HCT116 (cell line): ENCODE results near the gene BICD1.

ENCODE experiments used
- ATF3 ChIP-seq: IDR thresholded peaks from 2 replicates; pipeline ENCODE4 v1.6.1; 2012
- CEBPB ChIP-seq: IDR thresholded peaks from 2 replicates; pipeline ENCODE4 v1.6.1; 2012; ENCODE audit warnings: low read depth
- CTCF ChIP-seq, 3 experiments: fragments of 200-600 bp in 1 of 3; sonication (generic) in 1 of 3; IDR thresholded peaks in 2 of 3; conservative IDR thresholded peaks in 1 of 3; 2 replicates each; pipeline ENCODE4 v1.5.1; 2012 to 2017; ENCODE audit warnings: low read depth in 2 of 3, low read length in 2 of 3, antibody characterized with exemption in 1 of 3, borderline replicate concordance in 1 of 3, control low read depth in 1 of 3, mild to moderate bottlenecking in 1 of 3, mixed read lengths in 1 of 3, mixed run types in 1 of 3, moderate library complexity in 1 of 3; ENCODE audit not compliant: insufficient read depth in 1 of 3
- ELF1 ChIP-seq: IDR thresholded peaks from 2 replicates; pipeline ENCODE4 v1.6.1; 2012; ENCODE audit warnings: low read depth, borderline replicate concordance
- EZH2 ChIP-seq: fragments of 200-600 bp; sonication (generic); IDR thresholded peaks from 2 replicates; pipeline ENCODE4 v1.6.1; 2017; ENCODE audit warnings: antibody characterized with exemption, mixed run types
- EZH2phosphoT487 ChIP-seq: fragments of 200-600 bp; IDR thresholded peaks from 2 replicates; pipeline ENCODE4 v1.6.1; 2018; ENCODE audit warnings: antibody characterized with exemption, borderline replicate concordance
- POLR2A ChIP-seq: IDR thresholded peaks from 2 replicates; pipeline ENCODE4 v1.7.0; 2011; ENCODE audit warnings: borderline replicate concordance; ENCODE audit not compliant: insufficient read depth, insufficient read length; ENCODE audit errors: extremely low read depth
- RAD21 ChIP-seq: IDR thresholded peaks from 2 replicates; pipeline ENCODE4 v1.6.1; 2012; ENCODE audit warnings: low read depth, mild to moderate bottlenecking
- YY1 ChIP-seq: IDR thresholded peaks from 2 replicates; pipeline ENCODE4 v1.6.1; 2011; ENCODE audit warnings: low read length, low read depth, moderate library complexity, mild to moderate bottlenecking; ENCODE audit not compliant: insufficient replicate concordance; ENCODE audit errors: extremely low read depth
- ZNF274 ChIP-seq: fragments of 200-500 bp; sonication (Bioruptor generic); IDR thresholded peaks from 2 replicates; pipeline ENCODE4 v1.6.1; 2014; ENCODE audit warnings: mild to moderate bottlenecking, low read depth, low read length, inconsistent platforms

GRCh38 chr12:32357601-32358249 is 251.1 kb downstream of the BICD1 start:
- no peak for TF ChIP-seq CEBPB
- TF ChIP-seq CTCF (IDR thresholded peaks at IDR 0.05 in 2 of 3, conservative IDR thresholded peaks at IDR 0.05 in 1 of 3; ENCODE audit: borderline replicate concordance in 1 of 3, insufficient read depth in 1 of 3, low read depth in 2 of 3, low read length in 2 of 3), result no peak
- TF ChIP-seq ELF1, result no peak
- TF ChIP-seq RAD21, result no peak
- no peak for TF ChIP-seq POLR2A
- no peak for TF ChIP-seq YY1
- no peak for TF ChIP-seq ATF3
- no peak for TF ChIP-seq EZH2phosphoT487
- no peak for TF ChIP-seq EZH2
- no peak for TF ChIP-seq ZNF274
